HG03280 (cell line): ENCODE results near the gene TAS2R3.
A peak's percentile ranks its signal among the peaks of the same experiment; 100 is the strongest.
"Not testable (repeated sequence)": the region's sequence is repeated elsewhere in the genome, so short reads cannot be mapped to it uniquely, and the experiment has no call there.

ENCODE experiments used
- ATAC-seq: cut with Tn5 transposase; IDR thresholded peaks from one replicate; pipeline ENCODE4 v1.9.1; 2021; ENCODE audit warnings: mild to moderate bottlenecking, moderate library complexity; ENCODE audit not compliant: unreplicated experiment

TAS2R3 gene

GRCh38 chr7:141763797-141764196 lies at the start of gene TAS2R3:
Gene TAS2R3, plus strand, starts transcription at chr7:141764097. Its CDS starts 62 bp downstream, at chr7:141764159.
- no peak for ATAC-seq

- ATAC-seq: no peak
Observed at GRCh38 chr7:141714571-141714970, 49.3 kb upstream of the TAS2R3 start.

- no peak for ATAC-seq
Observed at GRCh38 chr7:141715018-141715417, 48.9 kb upstream of the TAS2R3 start.

GRCh38 chr7:141715794-141716689 lies 47.9 kb upstream of the TAS2R3 start:
- no peak for ATAC-seq

- no peak for ATAC-seq
Observed at GRCh38 chr7:141717450-141717849, 46.4 kb upstream of the TAS2R3 start.

GRCh38 chr7:141722529-141722928 lies 41.4 kb upstream of the TAS2R3 start:
- no peak for ATAC-seq

- no peak for ATAC-seq
Observed at GRCh38 chr7:141729020-141729419, 34.9 kb upstream of the TAS2R3 start.

GRCh38 chr7:141731476-141732149 lies 32.3 kb upstream of the TAS2R3 start:
- no peak for ATAC-seq

- no peak for ATAC-seq
Observed at GRCh38 chr7:141737118-141737835, 26.6 kb upstream of the TAS2R3 start.

GRCh38 chr7:141737836-141738591 lies 25.9 kb upstream of the TAS2R3 start, which contains the start of gene SSBP1:
Gene SSBP1, plus strand, starts transcription at chr7:141738358. Its CDS starts 809 bp downstream, at chr7:141739167.
- peak; percentile 88 for ATAC-seq

- no peak for ATAC-seq
Observed at GRCh38 chr7:141738592-141739013, 25.3 kb upstream of the TAS2R3 start.

GRCh38 chr7:141739250-141739649 lies 24.6 kb upstream of the TAS2R3 start:
- no peak for ATAC-seq

- no peak for ATAC-seq
Observed at GRCh38 chr7:141742229-141742628, 21.7 kb upstream of the TAS2R3 start.

GRCh38 chr7:141744131-141744530 lies 19.8 kb upstream of the TAS2R3 start:
- ATAC-seq: no peak

GRCh38 chr7:141748396-141748795 lies 15.5 kb upstream of the TAS2R3 start:
- ATAC-seq: no peak

GRCh38 chr7:141751904-141752303 lies 12.0 kb upstream of the TAS2R3 start:
- not testable (repeated sequence) for ATAC-seq

GRCh38 chr7:141752634-141753033 lies 11.3 kb upstream of the TAS2R3 start:
- ATAC-seq: no peak

- ATAC-seq: no peak
Observed at GRCh38 chr7:141754939-141755338, 9.0 kb upstream of the TAS2R3 start.

- ATAC-seq: not testable (repeated sequence)
Observed at GRCh38 chr7:141770083-141770583, 6.2 kb downstream of the TAS2R3 start.

GRCh38 chr7:141776374-141776773 lies 12.5 kb downstream of the TAS2R3 start, which contains the start of gene TAS2R4:
Gene TAS2R4, plus strand, starts transcription at chr7:141776674. Its CDS starts 1,815 bp downstream, at chr7:141778489.
- no peak for ATAC-seq
